NCI-H460 (cell line): Measurements from ENCODE around the gene HIPK4. TPM values are rescaled to one million over a fixed set of nuclear protein-coding genes. Genes with fewer than 3 reads are reported as not detected.
A peak's percentile ranks its signal among the peaks of the same experiment; 100 is the strongest.
"Not testable (repeated sequence)": the region's sequence is repeated elsewhere in the genome, so short reads cannot be mapped to it uniquely, and the experiment has no call there.

Experiments used
- DNase-seq: peaks from one replicate; pipeline ENCODE4 v3.0.0-alpha.2; 2016; ENCODE audit warnings: low read depth; ENCODE audit errors: extremely low read depth
- polyA plus RNA-seq: library from polyadenylated mRNA; depleted of rRNA; stranded (reverse); fragments of >200 nt; gene quantifications from 2 replicates; pipeline ENCODE4 v1.2.3, GENCODE V29; 2014; cell fraction: nucleus; rRNA removed
- total RNA-seq: library from RNA; depleted of rRNA; stranded (reverse); fragments of >200 nt; shearing (Covaris generic); gene quantifications from 2 replicates; pipeline ENCODE4 v1.2.3, GENCODE V29; 2014; rRNA removed

HIPK4 gene
- total RNA-seq = not detected in 2 replicates
- polyA plus RNA-seq = not detected in 2 replicates

- DNase-seq = no peak
Observed at GRCh38 chr19:40390084-40390742, at the start of gene HIPK4. HIPK4 (minus strand) TSS chr19:40390181; CDS start chr19:40389902, 279 bp downstream.

GRCh38 chr19:40438284-40438683 lies 48.3 kb upstream of the HIPK4 start:
- no peak for DNase-seq

GRCh38 chr19:40433391-40434216 lies 43.6 kb upstream of the HIPK4 start:
- DNase-seq = peak; percentile 86

- DNase-seq = not testable (repeated sequence)
Observed at GRCh38 chr19:40432760-40433159, 42.8 kb upstream of the HIPK4 start.

- no peak for DNase-seq
Observed at GRCh38 chr19:40431698-40432097, 41.7 kb upstream of the HIPK4 start.

DNA sequence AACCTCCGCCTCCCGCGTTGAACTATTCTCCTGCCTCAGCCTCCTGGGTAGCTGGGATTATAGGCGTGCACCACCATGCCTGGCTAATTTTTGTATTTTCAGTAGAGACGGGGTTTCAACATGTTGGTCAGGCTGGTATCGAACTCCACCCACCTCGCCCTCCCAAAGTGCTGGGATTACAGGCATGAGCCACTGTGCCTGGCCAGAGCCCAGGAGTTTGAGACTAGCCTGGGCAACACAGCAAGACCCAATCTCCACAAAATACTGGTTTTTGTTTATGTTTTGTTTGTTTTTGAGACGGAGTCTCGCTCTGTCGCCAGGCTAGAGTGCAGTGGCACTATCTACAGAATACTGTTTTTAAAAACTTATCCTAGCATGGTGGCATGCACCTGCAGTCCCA lies 40.3 kb upstream of the HIPK4 start:
- not testable (repeated sequence) for DNase-seq

GRCh38 chr19:40428197-40428596 lies 38.2 kb upstream of the HIPK4 start:
- DNase-seq = not testable (repeated sequence)

GRCh38 chr19:40425450-40426287 lies 35.7 kb upstream of the HIPK4 start, which contains the start of gene SERTAD1:
SERTAD1 (minus strand) TSS chr19:40425992; CDS start chr19:40423546, 2,446 bp downstream.
- peak; percentile 98 for DNase-seq

DNA sequence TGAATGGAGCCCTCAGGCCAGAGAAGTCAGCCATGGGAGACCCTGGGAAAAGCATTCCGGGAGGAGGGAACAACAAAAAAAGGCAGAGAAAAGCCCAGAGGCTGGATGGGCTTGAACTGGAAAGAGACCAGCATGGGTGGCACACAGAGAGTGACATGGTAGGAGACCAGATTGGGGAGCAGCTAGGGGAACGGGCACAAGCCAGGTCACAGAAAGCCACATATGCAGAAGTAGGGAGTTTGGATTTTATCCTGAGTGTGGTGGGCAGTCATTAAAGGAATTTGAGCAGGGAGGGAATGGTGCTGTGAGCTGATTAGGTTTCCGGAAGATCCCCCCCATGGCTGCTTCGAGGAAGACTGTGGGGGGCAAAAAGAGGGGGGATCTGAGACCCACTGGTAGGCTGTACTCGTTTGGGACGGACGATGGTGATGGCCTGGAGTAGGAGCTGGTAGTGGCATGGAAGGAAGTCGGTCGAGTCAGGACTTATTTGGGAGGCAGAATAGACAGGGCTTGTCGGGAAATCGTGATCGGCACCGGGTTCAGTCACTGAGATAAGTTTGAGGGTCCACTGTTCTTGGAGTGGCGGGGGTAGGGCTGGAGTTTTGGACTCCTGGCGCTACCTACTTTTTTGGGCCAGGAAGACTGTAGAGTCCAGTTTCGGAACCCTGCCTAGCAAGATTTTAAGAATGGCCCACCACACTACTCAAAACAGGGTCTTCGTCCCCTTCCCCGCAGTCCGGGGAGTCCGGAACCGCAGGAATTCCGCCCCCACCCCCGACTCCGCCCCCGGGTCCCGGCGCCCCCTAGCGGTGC lies 34.9 kb upstream of the HIPK4 start:
- DNase-seq = no peak

DNA sequence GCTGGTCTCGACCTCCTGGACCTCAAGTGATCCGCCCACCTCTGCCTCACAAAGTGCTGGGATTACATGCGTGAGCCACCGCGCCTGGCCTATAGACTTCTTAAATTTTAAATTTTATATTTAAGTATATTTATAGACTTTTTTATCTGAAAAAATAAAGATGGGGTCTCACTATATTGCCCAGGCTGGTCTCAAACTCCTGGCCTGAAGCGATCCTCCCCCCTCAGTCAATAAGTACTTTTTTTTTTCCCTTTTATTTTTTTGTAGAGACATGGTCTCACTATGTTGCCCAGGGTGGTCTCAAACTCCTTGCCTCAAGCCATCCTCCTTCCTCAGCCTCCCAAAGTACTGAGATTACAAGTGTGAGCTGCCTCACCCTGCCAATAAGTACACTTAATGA lies 34.0 kb upstream of the HIPK4 start:
- no peak for DNase-seq

DNA sequence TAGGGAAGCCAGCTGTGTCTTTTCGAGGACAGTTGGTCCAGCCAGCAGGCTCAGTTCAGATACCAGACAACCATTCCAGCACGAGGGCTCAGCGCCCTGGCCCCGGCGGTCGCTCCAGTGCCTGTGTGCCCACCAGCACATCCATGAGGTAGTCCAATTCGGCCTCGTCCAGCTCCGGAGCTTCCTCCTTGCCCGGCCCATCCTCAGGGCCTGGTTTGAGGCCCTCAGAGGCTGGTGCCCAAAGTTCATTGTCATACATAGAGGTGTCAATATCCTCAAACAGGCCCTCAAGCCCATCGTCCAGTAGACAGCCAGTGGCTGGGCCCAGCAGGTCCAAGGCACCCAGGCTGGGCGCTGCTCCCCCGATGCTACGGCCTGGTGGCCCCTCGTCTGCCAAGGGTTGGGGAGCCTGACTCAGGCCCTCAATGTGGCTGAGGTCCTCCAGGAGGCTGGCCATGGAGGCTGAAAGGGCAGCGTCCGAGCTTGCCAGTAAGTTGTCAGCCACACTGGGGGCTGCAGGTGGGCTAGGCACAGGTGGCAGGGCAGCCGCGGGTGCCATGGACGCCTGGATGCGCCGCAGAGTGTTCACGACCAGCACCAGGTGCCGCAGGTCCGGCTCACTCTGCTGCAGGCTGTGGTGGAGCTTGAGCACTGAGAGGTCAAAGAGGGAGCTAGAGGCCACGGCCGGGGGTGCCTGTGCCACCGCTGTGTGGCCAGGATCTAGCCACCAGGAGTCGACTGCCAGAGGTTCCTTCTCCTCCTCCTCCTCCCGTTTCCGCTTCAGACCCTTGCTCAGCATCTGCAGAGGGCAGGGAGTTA lies 33.0 kb upstream of the HIPK4 start:
- no peak for DNase-seq

- DNase-seq = no peak
Observed at GRCh38 chr19:40421993-40422747, 32.2 kb upstream of the HIPK4 start.

DNA sequence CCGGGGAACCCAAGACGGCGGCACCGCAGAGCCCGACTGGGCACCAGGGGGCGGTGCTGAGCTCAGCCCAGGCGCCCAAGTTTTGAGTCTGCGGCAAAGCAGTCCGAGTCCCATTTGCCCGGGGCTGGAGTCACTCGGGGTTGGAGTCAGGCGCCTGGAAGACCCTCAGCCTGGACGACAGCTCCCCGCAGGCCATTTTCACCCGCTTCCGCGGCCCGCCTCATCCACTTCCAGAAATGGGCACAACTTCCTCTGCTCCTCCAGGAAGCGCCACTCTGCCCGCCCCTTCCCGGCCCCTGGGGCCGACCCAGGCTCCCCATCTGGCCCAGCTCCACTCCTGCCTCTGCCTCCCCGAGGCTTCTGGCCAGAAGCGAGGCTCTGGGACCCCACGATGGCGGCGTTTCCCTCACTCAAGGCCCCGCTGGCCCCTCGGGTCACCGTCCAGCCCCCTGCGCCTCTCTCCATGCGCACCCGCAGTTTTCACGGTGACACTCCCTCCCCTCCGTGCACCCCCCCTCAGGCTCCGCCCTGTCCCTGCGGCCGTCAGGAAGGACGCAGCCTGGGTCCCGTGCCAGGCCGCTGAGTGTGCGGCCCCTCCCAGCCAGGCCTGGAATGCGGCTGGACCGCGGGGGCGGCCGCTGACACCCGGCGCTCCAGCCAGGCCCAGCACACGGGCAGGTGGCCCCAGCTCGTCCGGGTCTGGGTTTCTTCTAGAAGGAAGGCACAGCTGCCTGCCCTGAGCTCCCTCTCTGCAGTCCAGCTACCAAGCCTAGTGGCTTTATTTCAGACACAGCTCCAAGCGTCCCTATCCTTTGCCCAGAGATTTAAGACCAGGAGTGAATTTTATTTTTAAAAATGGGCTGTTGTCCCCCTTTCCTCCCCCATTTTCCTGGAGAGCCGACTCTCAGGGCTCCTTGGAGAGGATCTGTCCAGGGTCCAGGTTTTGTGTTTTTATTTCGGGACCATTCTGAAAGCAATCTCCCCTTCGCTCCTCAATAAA lies 31.1 kb upstream of the HIPK4 start:
- peak; percentile 84 for DNase-seq

DNA sequence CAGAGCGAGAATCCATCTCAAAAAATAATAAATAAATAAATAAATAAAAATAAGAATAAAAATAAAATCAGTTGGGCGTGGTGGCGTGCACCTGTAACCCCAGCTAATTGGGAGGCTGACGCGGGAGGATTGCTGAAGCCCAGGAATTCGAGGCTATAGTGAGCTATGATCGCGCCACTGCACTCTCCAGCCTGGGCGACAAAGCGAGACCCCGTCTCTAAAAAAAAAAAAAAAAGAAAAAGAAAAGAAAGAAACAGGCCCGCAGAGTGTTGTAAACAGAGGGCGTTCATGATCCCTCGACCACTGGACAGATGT lies 30.4 kb upstream of the HIPK4 start:
- DNase-seq = no peak

- no peak for DNase-seq
Observed at GRCh38 chr19:40419780-40420179, 29.8 kb upstream of the HIPK4 start.

GRCh38 chr19:40419066-40419612 lies 29.2 kb upstream of the HIPK4 start:
- no peak for DNase-seq

DNA sequence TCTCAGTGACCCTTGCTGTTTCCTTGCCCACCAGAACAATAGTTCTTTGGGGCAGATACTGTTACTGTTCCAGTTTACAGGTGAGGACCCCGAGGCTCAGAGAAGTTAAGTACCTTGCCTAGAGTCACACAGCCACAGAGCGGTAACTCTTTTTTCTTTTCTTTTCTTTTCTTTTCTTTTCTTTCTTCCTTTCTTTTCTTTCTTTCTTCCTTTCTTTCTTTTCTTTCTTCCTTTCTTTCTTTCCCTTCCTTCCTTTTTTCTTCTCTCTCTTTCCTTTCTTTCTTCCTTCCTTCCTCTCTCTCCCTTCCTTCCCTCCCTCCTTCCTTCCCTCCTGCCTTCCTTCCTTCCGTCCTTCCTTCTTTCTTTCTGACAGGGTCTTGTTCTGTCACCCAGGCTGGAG lies 28.1 kb upstream of the HIPK4 start:
- DNase-seq = no peak
